Neutrophil (primary cell): ENCODE results near the gene KCTD16.

Experiments used
- H3K27ac ChIP-seq: fragments of 200-600 bp; sonication (generic); 2 replicates; pipeline ENCODE4 v1.5.1; 2016; ENCODE audit warnings: mild to moderate bottlenecking, moderate library complexity
- H3K27me3 ChIP-seq: fragments of 200-600 bp; sonication (generic); 2 replicates; pipeline ENCODE4 v1.6.0; 2016; ENCODE audit warnings: mild to moderate bottlenecking
- H3K36me3 ChIP-seq: fragments of 200-600 bp; sonication (generic); 2 replicates; pipeline ENCODE4 v1.5.1; 2017
- H3K4me1 ChIP-seq, 2 experiments: fragments of 200-600 bp in 1 of 2; sonication (generic) in 1 of 2; 1 replicate in 1 of 2; 2 replicates in 1 of 2; pipeline versions ENCODE4 v1.5.1 to v1.6.1; 2013 to 2016; ENCODE audit warnings: low read depth in 1 of 2, low read length in 1 of 2, mild to moderate bottlenecking in 1 of 2, moderate library complexity in 1 of 2; ENCODE audit not compliant: control insufficient read depth in 1 of 2, insufficient read depth in 1 of 2
- H3K4me3 ChIP-seq, 2 experiments: fragments of 200-600 bp in 1 of 2; sonication (generic) in 1 of 2; 1 replicate in 1 of 2; 2 replicates in 1 of 2; pipeline ENCODE4 v1.5.1; 2013 to 2016; ENCODE audit warnings: low read depth in 1 of 2, low read length in 1 of 2, mild to moderate bottlenecking in 1 of 2, moderate library complexity in 1 of 2
- H3K9me3 ChIP-seq: fragments of 200-600 bp; sonication (generic); 2 replicates; pipeline ENCODE4 v1.5.1; 2016
- CTCF ChIP-seq: fragments of 200-600 bp; sonication (generic); IDR thresholded peaks from 2 replicates; pipeline ENCODE4 v1.5.1; 2016; ENCODE audit warnings: antibody characterized with exemption

KCTD16 gene

GRCh38 chr5:144227363-144227999 is 56.8 kb downstream of the KCTD16 start:
- H3K27me3 ChIP-seq, result no peaks in the 10 kb centered on the region
- no peak overlapping the region for H3K27ac ChIP-seq
- H3K9me3 ChIP-seq, result no peaks in the 10 kb centered on the region
- TF ChIP-seq CTCF, result no peak
- H3K4me3 ChIP-seq, result no peak overlapping the region
- no peaks in the 10 kb centered on the region for H3K36me3 ChIP-seq
- no peaks in the 10 kb centered on the region for H3K4me1 ChIP-seq

DNA sequence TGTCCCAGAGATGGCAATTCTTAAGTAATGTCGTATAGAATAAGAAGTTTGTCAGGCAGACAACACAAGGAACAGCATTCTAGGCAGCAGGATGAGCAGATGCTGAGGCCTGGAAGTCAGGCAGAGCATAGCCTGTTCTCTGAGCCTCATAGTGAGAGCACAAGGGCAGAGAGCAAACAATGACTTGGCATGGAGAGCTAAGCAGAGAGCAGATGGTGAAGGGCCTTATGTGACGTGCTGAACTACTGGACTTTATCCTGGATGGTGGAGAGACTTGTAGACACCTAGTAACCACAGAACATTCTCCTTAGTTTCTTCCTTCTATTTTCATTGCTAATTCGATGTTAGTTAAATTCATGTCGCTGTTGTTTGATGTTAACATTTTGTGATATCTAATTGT is 60.1 kb downstream of the KCTD16 start:
- no peaks in the 10 kb centered on the region for H3K9me3 ChIP-seq
- no peak overlapping the region for H3K27ac ChIP-seq
- H3K36me3 ChIP-seq, result no peaks in the 10 kb centered on the region
- H3K27me3 ChIP-seq, result no peaks in the 10 kb centered on the region
- H3K4me1 ChIP-seq, result no peaks in the 10 kb centered on the region
- no peak overlapping the region for H3K4me3 ChIP-seq
- TF ChIP-seq CTCF, result no peak

DNA sequence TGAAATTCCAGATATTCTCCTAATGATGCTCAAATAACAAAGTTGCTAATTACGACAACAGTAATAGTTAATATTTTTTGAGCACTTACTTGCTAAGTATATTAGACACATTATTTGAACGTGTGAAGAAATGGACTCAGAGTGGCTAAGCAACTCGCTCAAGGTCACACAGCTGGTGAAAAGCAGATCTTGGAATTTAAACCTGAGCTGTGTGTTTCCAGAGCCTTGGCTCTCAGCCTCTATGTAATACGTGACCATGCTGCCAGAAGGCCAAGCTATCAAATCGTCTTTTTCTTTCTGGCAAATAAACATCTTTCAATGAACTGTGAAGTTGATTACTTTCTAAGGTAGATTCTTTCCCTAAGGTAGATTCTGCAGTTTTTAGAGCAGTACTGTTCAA is 61.6 kb downstream of the KCTD16 start:
- Histone ChIP-seq H3K4me1 (no peaks in the 10 kb centered on the region), H3K36me3 (no peaks in the 10 kb centered on the region), H3K9me3 (no peaks in the 10 kb centered on the region), H3K27ac (no peak overlapping the region), H3K4me3 (no peak overlapping the region), H3K27me3 (no peaks in the 10 kb centered on the region)
- TF ChIP-seq CTCF, result no peak

- Histone ChIP-seq H3K9me3 (no peaks in the 10 kb centered on the region), H3K27me3 (no peaks in the 10 kb centered on the region), H3K27ac (no peak overlapping the region), H3K4me3 (no peak overlapping the region), H3K36me3 (no peaks in the 10 kb centered on the region), H3K4me1 (no peaks in the 10 kb centered on the region)
- TF ChIP-seq CTCF, result no peak
Measured at GRCh38 chr5:144236499-144236898, 65.8 kb downstream of the KCTD16 start.

DNA sequence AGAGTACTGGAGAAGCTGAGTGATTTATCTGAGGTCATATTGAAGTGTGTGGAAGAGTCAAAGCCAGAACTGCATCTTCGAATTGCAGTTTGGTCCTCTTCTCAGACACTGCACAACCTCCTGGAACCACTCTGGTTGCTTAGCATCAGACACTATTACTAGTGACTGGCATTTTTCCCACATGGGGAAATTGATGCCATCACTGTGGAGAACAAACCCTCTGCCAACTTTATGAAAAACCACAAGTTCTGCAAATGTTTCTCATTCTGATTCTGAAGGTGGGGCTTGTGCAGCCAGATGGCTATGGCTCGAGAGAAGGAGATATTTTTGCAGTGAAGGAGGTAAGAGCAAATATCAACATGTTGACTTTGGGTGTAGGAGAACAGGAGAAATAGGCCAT is 67.2 kb downstream of the KCTD16 start:
- H3K4me3 ChIP-seq, result no peak overlapping the region
- TF ChIP-seq CTCF, result no peak
- no peaks in the 10 kb centered on the region for H3K4me1 ChIP-seq
- H3K27me3 ChIP-seq, result no peaks in the 10 kb centered on the region
- no peaks in the 10 kb centered on the region for H3K9me3 ChIP-seq
- H3K36me3 ChIP-seq, result no peaks in the 10 kb centered on the region
- no peak overlapping the region for H3K27ac ChIP-seq

- no peak for TF ChIP-seq CTCF
- Histone ChIP-seq H3K9me3 (no peaks in the 10 kb centered on the region), H3K27me3 (no peaks in the 10 kb centered on the region), H3K4me1 (no peaks in the 10 kb centered on the region), H3K36me3 (no peaks in the 10 kb centered on the region), H3K4me3 (no peak overlapping the region), H3K27ac (no peak overlapping the region)
Measured at GRCh38 chr5:144247131-144247530, 76.5 kb downstream of the KCTD16 start.
